ENCODE results near the gene MRGPRG. TPM values are rescaled to one million over a fixed set of nuclear protein-coding genes. Genes with fewer than 3 reads are reported as not detected.
A peak's percentile ranks its signal among the peaks of the same experiment; 100 is the strongest.

MRGPRG gene
- total and polyA plus RNA-seq, 2 of the 8 experiments (the other 6 are each of a cell fraction or from before 2014, with no cell fraction given) = not detected

DNA sequence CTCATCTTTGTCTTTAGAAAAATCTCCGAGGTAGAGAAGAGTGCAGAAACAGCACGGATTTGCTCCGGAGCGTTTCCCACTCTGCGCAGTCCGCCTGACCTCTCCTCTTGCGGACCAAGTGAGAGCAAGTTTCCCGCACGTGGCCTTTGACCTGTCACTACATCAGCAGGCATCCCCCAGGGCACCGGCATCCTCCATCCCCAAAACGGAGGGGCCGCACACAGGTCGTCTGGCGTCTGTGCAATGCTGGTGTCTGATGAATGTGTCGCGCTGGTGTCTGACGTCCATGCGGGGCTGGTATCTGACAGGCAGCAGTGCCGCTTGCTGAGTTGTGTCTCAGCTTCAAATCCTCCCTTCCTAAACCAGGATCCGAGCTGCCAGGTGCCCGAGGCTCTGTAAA lies 14.3 kb upstream of the MRGPRG start:
- Histone ChIP-seq H4K20me1 (replicated peaks in 1 of 2; ENCODE audit: control insufficient read depth in 1 of 2, insufficient read depth in 2 of 2, low read length in 2 of 2) (peaks cover 0 to 2% of the 10 kb centered on the region in 2 experiments), H2AFZ (ENCODE audit: low read length) (no peak overlapping the region), H4K8ac (ENCODE audit: extremely low read depth, insufficient read depth, low read length) (no peak overlapping the region; the same call in 1 of the 2 replicates), H3K79me2 (ENCODE audit: control insufficient read depth in 1 of 2, insufficient read depth in 2 of 2, low read length in 2 of 2) (no peaks in the 10 kb centered on the region), H2BK20ac (ENCODE audit: low read length) (0 out of 2 replicates have a peak overlapping the region, but pooled peaks have one; percentile 32), H3K9me3 (ENCODE audit: insufficient read depth in 2 of 2, low read depth in 1 of 2, low read length in 1 of 2) (no peaks in the 10 kb centered on the region), H3K79me1 (ENCODE audit: low read depth, low read length) (no peaks in the 10 kb centered on the region), H4K91ac (replicated peaks; ENCODE audit: insufficient read length, low read length) (no peak overlapping the region), H2BK12ac (ENCODE audit: low read depth, low read length) (no peak overlapping the region), H3K4me2 (ENCODE audit: insufficient read depth in 1 of 2, low read depth in 2 of 2, low read length in 2 of 2) (no peak overlapping the region), H3K18ac (ENCODE audit: extremely low read depth, low read length) (no peak overlapping the region), H3K27ac (ENCODE audit: low read depth, low read length) (no peak overlapping the region), H3K4ac (replicated peaks; ENCODE audit: insufficient read length, low read depth, low read length) (no peak overlapping the region), H3K36me3 (ENCODE audit: control insufficient read depth in 2 of 4, insufficient read depth in 4 of 4, low read length in 3 of 4) (no peaks in the 10 kb centered on the region), H4K5ac (ENCODE audit: insufficient read length, low read depth, low read length) (no peak overlapping the region), H2BK120ac (replicated peaks; ENCODE audit: low read depth, low read length) (no peak overlapping the region), H3K27me3 (replicated peaks in 1 of 4; ENCODE audit: control insufficient read depth in 3 of 4, extremely low read depth in 1 of 4, insufficient read depth in 3 of 4, low read length in 3 of 4) (no peaks in the 10 kb centered on the region; a peak in 1 of 7 replicates), H3K4me3 (ENCODE audit: extremely low read depth in 1 of 4, insufficient read depth in 2 of 4, low read depth in 3 of 4, low read length in 4 of 4) (no peak overlapping the region), H2AK5ac (ENCODE audit: low read depth, low read length) (no peak overlapping the region), H3K14ac (ENCODE audit: insufficient read length) (no peak overlapping the region), H3K9ac (replicated peaks in 1 of 4; ENCODE audit: extremely low read depth in 1 of 4, low read depth in 3 of 4, low read length in 3 of 4) (no peak overlapping the region), H3K4me1 (replicated peaks in 1 of 4; ENCODE audit: control insufficient read depth in 3 of 4, insufficient read depth in 4 of 4, low read length in 3 of 4) (peaks cover 0 to 4% (median 1%) of the 10 kb centered on the region in 4 experiments; a peak in 3 of 7 replicates), H3K23ac (ENCODE audit: insufficient read length) (no peak overlapping the region), H3K56ac (replicated peaks; ENCODE audit: insufficient read length, low read depth, low read length) (no peak overlapping the region), H3K23me2 (ENCODE audit: low read depth, low read length) (no peaks in the 10 kb centered on the region), H2BK5ac (ENCODE audit: low read depth, low read length) (no peak overlapping the region), H2BK15ac (ENCODE audit: low read length) (no peak overlapping the region)
- no peak for FAIRE-seq
- 92% methylated on average over 16 of the region's 21 CpGs; no CpG with 5 or more reads in 1 of the 2 experiments for WGBS, 2 experiments (ENCODE audit: extremely low coverage in 1 of 2, insufficient coverage in 1 of 2, insufficient read length in 1 of 2, insufficient replicate concordance in 2 of 2, low coverage in 1 of 2, low lambda C conversion rate in 2 of 2, missing lambda C conversion rate in 1 of 2)
- CTCF ChIA-PET (ENCODE audit: partially characterized antibody) = no interaction called here
- TF ChIP-seq CEBPB (IDR thresholded peaks at IDR 0.05; ENCODE audit: low read depth, low read length) (no peak), CTBP2 (IDR thresholded peaks at IDR 0.05; ENCODE audit: borderline replicate concordance, insufficient read depth, insufficient read length, low read length) (no peak)
- DNase-seq (ENCODE audit: low read depth in 1 of 2, low spot score in 2 of 2) = no peak
- POLR2A ChIA-PET (ENCODE audit: partially characterized antibody) = no interaction called here
